CD4-positive, alpha-beta T cell (primary cell): ENCODE data around the gene PPT1. TPM values are rescaled to one million over a fixed set of nuclear protein-coding genes. Genes with fewer than 3 reads are reported as not detected.

Source experiments
- ATAC-seq: fragments of 200-7000 bp; cut with Tn5 transposase; one replicate; pipeline ENCODE4 v1.10.0; 2022; ENCODE audit warnings: mild to moderate bottlenecking; ENCODE audit not compliant: poor library complexity
- CTCF ChIA-PET: fragments of 350-600 bp; sonication (Branson Sonifier 250); formaldehyde crosslinking; loops from one replicate; lab custom pipeline; 2021; ENCODE audit warnings: antibody characterized with exemption, inconsistent platforms; lab: Charles Lee
- POLR2A ChIA-PET: fragments of 350-600 bp; sonication (Branson Sonifier 250); formaldehyde crosslinking; loops from one replicate; lab custom pipeline; 2021; ENCODE audit warnings: antibody characterized with exemption, inconsistent platforms; lab: Charles Lee
- DNase-seq, 14 experiments: peaks; one replicate each; pipeline ENCODE4 v3.0.0-alpha.2; 2013 to 2020; ENCODE audit warnings: mixed read lengths in 2 of 14
- H3K27ac ChIP-seq, 2 donors: one replicate each; pipeline versions ENCODE4 v1.5.1 to v1.7.0; 2013; ENCODE audit warnings: low read length in 2 of 2, low read depth in 1 of 2, mild to moderate bottlenecking in 1 of 2
- H3K27me3 ChIP-seq, 2 experiments: 1 replicate in 1 of 2; 2 replicates in 1 of 2; pipeline versions ENCODE4 v1.6.1 to v1.7.0; 2013; ENCODE audit warnings: low read length in 2 of 2, control low read depth in 1 of 2, mild to moderate bottlenecking in 1 of 2, moderate library complexity in 1 of 2; ENCODE audit not compliant: insufficient read depth in 2 of 2, control insufficient read depth in 1 of 2
- H3K36me3 ChIP-seq: one replicate; pipeline ENCODE4 v1.6.1; 2013; ENCODE audit warnings: low read length, control low read depth; ENCODE audit not compliant: insufficient read depth
- H3K4me1 ChIP-seq: one replicate; pipeline ENCODE4 v1.6.1; 2013; ENCODE audit warnings: low read length, control low read depth; ENCODE audit not compliant: insufficient read depth
- H3K4me3 ChIP-seq: one replicate; pipeline ENCODE4 v1.5.1; 2013; ENCODE audit warnings: mild to moderate bottlenecking, low read length, moderate library complexity
- H3K9me3 ChIP-seq, 2 experiments: 1 replicate in 1 of 2; 2 replicates in 1 of 2; pipeline versions ENCODE4 v1.6.1 to v1.7.0; 2013; ENCODE audit warnings: low read length in 2 of 2, mild to moderate bottlenecking in 2 of 2, control low read depth in 1 of 2, moderate library complexity in 1 of 2; ENCODE audit not compliant: control insufficient read depth in 1 of 2, insufficient read depth in 1 of 2
- H3K27ac Mint-ChIP-seq: one replicate; pipeline ENCODE4 v1.8.0; 2020; ENCODE audit warnings: mixed read lengths
- H3K27me3 Mint-ChIP-seq: one replicate; pipeline ENCODE4 v1.8.0; 2021; ENCODE audit warnings: mixed read lengths
- H3K36me3 Mint-ChIP-seq: one replicate; pipeline ENCODE4 v1.8.0; 2021; ENCODE audit warnings: low read depth, mixed read lengths
- H3K4me1 Mint-ChIP-seq: one replicate; pipeline ENCODE4 v1.8.0; 2021; ENCODE audit warnings: low read depth, mixed read lengths
- H3K4me3 Mint-ChIP-seq: one replicate; pipeline ENCODE4 v1.8.0; 2020; ENCODE audit warnings: mild to moderate bottlenecking, mixed read lengths
- H3K9me3 Mint-ChIP-seq: one replicate; pipeline ENCODE4 v1.8.0; 2020; ENCODE audit warnings: mixed read lengths
- intact Hi-C, 2 experiments: fragments of 100-400 bp; cut with DNase I in 1 of 2; cut with micrococcal nuclease in 1 of 2; formaldehyde crosslinking; loops; one replicate each; pipeline versions ENCODE4 v1.15.1 to v1.9.0; 2023 to 2025; cut with DNase I, micrococcal nuclease
- total RNA-seq, 174 experiments: library from RNA in 2 of 174; stranded (reverse) in 2 of 174; gene quantifications; one replicate each; pipeline ENCODE4 v1.2.3 and lab custom pipeline; 2021 to 2026
- TF ChIP-seq, protein P1 (sequence below): fragments of 200-600 bp; IDR thresholded peaks from one replicate; pipeline ENCODE4 v1.8.0; 2022; ENCODE audit warnings: antibody characterized with exemption, mild to moderate bottlenecking

Gene PPT1
- total RNA-seq, 2 experiments from 2014 or later, result 31.9 to 34.5 TPM

DNA sequence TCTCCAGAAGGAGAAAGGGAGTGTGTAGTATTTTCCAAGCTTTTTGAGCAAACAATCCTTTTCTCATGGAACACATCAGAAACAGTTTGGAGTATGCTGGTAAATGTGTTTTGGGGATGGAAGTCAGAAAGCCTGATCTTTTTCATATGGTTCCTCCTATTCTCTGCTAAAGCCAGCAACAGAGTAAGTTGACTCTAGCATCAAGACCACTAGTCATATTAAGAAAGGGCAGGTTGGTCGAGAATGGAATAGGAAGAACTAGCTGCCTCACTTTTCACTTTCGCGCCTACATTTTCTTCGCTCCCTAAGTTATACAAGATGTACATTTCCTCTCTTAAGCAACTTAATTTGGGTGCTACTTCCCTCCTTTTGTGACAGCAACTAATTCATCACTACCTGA, 24.0 kb downstream of the PPT1 start:
- no peak overlapping the region for H3K4me3 ChIP-seq
- no peaks in the 10 kb centered on the region for H3K4me1 ChIP-seq
- no peaks in the 10 kb centered on the region for H3K27me3 ChIP-seq
- Mint-ChIP-seq H3K27me3 (no peaks in the 10 kb centered on the region), H3K4me1 (peaks cover 18% of the 10 kb centered on the region), H3K4me3 (no peak overlapping the region), H3K9me3 (no peaks in the 10 kb centered on the region), H3K27ac (peak overlapping the region; percentile 63), H3K36me3 (peaks cover 83% of the 10 kb centered on the region)
- POLR2A ChIA-PET, result no interaction called here
- no peak overlapping the region for H3K27ac ChIP-seq
- CTCF ChIA-PET, result no interaction called here
- DNase-seq, result no peak
- peaks cover 82% of the 10 kb centered on the region for H3K36me3 ChIP-seq
- ATAC-seq, result no peak
- TF ChIP-seq, protein P1, sequence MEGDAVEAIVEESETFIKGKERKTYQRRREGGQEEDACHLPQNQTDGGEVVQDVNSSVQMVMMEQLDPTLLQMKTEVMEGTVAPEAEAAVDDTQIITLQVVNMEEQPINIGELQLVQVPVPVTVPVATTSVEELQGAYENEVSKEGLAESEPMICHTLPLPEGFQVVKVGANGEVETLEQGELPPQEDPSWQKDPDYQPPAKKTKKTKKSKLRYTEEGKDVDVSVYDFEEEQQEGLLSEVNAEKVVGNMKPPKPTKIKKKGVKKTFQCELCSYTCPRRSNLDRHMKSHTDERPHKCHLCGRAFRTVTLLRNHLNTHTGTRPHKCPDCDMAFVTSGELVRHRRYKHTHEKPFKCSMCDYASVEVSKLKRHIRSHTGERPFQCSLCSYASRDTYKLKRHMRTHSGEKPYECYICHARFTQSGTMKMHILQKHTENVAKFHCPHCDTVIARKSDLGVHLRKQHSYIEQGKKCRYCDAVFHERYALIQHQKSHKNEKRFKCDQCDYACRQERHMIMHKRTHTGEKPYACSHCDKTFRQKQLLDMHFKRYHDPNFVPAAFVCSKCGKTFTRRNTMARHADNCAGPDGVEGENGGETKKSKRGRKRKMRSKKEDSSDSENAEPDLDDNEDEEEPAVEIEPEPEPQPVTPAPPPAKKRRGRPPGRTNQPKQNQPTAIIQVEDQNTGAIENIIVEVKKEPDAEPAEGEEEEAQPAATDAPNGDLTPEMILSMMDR, result no peak
- intact Hi-C loops, result no loop called here
- no peaks in the 10 kb centered on the region for H3K9me3 ChIP-seq

DNA sequence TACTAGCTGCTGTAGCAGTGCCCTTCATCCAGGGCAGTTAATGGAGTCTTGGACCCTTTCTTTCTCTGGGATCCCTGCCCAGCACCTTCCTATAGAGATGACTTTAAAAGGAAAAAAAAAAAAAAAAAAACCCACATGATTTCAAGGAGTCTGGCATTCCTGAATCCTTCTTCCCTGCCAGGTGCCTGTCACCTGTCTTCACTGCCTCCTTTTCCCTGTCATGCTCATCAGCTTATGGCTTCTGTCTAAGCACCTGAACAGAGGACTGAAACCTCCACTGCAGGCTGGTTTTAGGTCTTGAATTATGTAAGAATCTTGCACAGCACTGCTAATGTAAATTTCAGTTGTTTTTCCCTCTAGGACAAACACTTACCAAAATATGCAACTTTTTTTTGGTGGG, 24.9 kb downstream of the PPT1 start:
- H3K27me3 Mint-ChIP-seq, result no peaks in the 10 kb centered on the region
- POLR2A ChIA-PET, result interaction anchor here (2.3 kb wide), 1 partner anchor 11 kb away, joined by 7 read pairs; no protein-coding TSS in a partner anchor
- H3K36me3 ChIP-seq, result peaks cover 83% of the 10 kb centered on the region
- no peaks in the 10 kb centered on the region for H3K4me1 ChIP-seq
- ATAC-seq (no peak), DNase-seq (no peak)
- peaks cover 24% of the 10 kb centered on the region for H3K4me1 Mint-ChIP-seq
- peaks cover 85% of the 10 kb centered on the region for H3K36me3 Mint-ChIP-seq
- TF ChIP-seq, protein P1, result no peak
- no peak overlapping the region for H3K4me3 Mint-ChIP-seq
- no peaks in the 10 kb centered on the region for H3K9me3 ChIP-seq
- peak overlapping the region; percentile 63 for H3K27ac Mint-ChIP-seq
- intact Hi-C loops, result no loop called here
- CTCF ChIA-PET, result no interaction called here
- H3K4me3 ChIP-seq, result no peak overlapping the region
- H3K27me3 ChIP-seq, result no peaks in the 10 kb centered on the region
- H3K9me3 Mint-ChIP-seq, result no peaks in the 10 kb centered on the region
- H3K27ac ChIP-seq, result no peak overlapping the region

DNA sequence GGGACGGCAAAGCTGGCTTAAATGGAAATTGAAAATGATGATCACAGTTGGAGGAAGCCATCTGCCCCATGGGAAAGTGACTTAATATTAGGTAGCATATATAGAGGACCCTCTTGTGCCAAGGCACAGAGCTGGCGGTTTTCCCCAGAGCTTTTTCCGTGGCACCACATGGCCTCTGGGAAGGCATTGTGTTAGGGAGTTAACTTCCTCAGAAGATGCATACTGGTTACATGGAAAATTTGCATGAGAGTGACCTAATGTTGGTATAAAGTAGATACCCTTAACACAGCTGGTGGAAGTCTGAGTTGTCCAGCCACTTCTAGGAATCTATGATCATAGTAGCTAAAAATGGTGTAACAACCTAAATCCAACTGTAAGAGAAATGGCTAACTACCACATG, 29.2 kb downstream of the PPT1 start:
- Mint-ChIP-seq H3K27me3 (no peaks in the 10 kb centered on the region), H3K9me3 (no peaks in the 10 kb centered on the region), H3K27ac (peak overlapping the region; percentile 58), H3K4me3 (no peak overlapping the region), H3K4me1 (peaks cover 46% of the 10 kb centered on the region), H3K36me3 (peaks cover 97% of the 10 kb centered on the region)
- no peak overlapping the region for H3K27ac ChIP-seq
- ChIA-PET CTCF (no interaction called here), POLR2A (interaction anchor here (1.0 kb wide), 1 partner anchor 9 kb away, joined by 3 read pairs; no protein-coding TSS in a partner anchor)
- DNase-seq (no peak), ATAC-seq (no peak)
- no peaks in the 10 kb centered on the region for H3K27me3 ChIP-seq
- peaks cover 19% of the 10 kb centered on the region for H3K4me1 ChIP-seq
- no peaks in the 10 kb centered on the region for H3K9me3 ChIP-seq
- TF ChIP-seq, protein P1, result no peak
- H3K4me3 ChIP-seq, result no peak overlapping the region
- intact Hi-C loops, result no loop called here
- peaks cover 98% of the 10 kb centered on the region for H3K36me3 ChIP-seq
